Stomach (tissue), 4 donors: ENCODE measurements around the gene CAVIN1.

Experiments
- CTCF ChIP-seq, 7 experiments: fragments of 450-650 bp in 4 of 7; fragments of 200-600 bp in 3 of 7; sonication (generic) in 3 of 7; IDR thresholded peaks; one replicate each; pipeline ENCODE4 v1.5.1; 2016 to 2019; ENCODE audit warnings: antibody characterized with exemption in 7 of 7, control low read depth in 2 of 7, mild to moderate bottlenecking in 1 of 7
- EP300 ChIP-seq: sonication (generic); formaldehyde crosslinking; IDR thresholded peaks from one replicate; pipeline ENCODE4 v1.6.1; 2017; ENCODE audit warnings: antibody characterized with exemption
- POLR2A ChIP-seq, 4 donors: fragments of 450-650 bp; IDR thresholded peaks; one replicate each; pipeline ENCODE4 v1.6.1; 2016; ENCODE audit warnings: antibody characterized with exemption in 4 of 4, control low read depth in 2 of 4, mild to moderate bottlenecking in 1 of 4, moderate library complexity in 1 of 4

GRCh38 chr17:42422412-42422957 lies 571 bp downstream of the CAVIN1 start:
- TF ChIP-seq CTCF (IDR thresholded peaks at IDR 0.05), result no peak
- TF ChIP-seq POLR2A (IDR thresholded peaks at IDR 0.05), result no peak
- TF ChIP-seq EP300, result no peak
